G401.6 (cell line): Measurements from ENCODE around the gene EXOSC2.

Experiments
- FAIRE-seq: peaks from 2 replicates; lab custom pipeline; 2012; peaks lifted over from hg19 to GRCh38; lab: Jason Lieb, UNC

Gene EXOSC2

GRCh38 chr9:130740218-130741023 lies 46.8 kb downstream of the EXOSC2 start:
- FAIRE-seq = no peak

GRCh38 chr9:130741024-130741305 lies 47.4 kb downstream of the EXOSC2 start:
- FAIRE-seq = no peak

- no peak for FAIRE-seq
Observed at GRCh38 chr9:130741831-130742449, 48.4 kb downstream of the EXOSC2 start.

- FAIRE-seq = no peak
Observed at GRCh38 chr9:130743656-130744055, 50.1 kb downstream of the EXOSC2 start.

- no peak for FAIRE-seq
Observed at GRCh38 chr9:130745210-130745800, 51.7 kb downstream of the EXOSC2 start.

DNA sequence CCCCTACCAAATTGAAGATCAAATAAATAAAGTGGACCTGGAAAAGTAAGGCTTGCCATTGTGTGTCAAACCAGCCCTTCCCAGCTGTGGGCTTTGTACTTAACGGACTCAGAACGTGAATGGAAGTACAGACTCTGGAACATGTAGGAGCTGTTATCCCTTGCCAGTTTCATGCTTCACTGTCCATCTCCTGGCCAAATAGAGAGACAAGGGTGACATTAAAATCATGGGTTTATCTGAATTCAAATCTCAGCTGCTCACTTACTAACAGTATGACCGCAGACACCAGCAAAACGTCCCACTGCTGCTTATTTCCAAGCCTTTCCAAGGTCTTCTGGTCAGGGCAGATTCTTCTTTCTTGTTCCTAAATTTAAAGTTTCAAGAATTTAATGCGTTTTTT lies 52.2 kb downstream of the EXOSC2 start:
- no peak for FAIRE-seq

- FAIRE-seq = no peak
Observed at GRCh38 chr9:130746434-130747212, 53.0 kb downstream of the EXOSC2 start.

GRCh38 chr9:130751631-130752355 lies 58.2 kb downstream of the EXOSC2 start:
- no peak for FAIRE-seq
